Skeletal muscle tissue (tissue), 4 donors: ENCODE data around the gene CAPN8. TPM values are rescaled to one million over a fixed set of nuclear protein-coding genes. Genes with fewer than 3 reads are reported as not detected.
A peak's percentile ranks its signal among the peaks of the same experiment; 100 is the strongest.

Experiments used
- H3K27ac ChIP-seq: one replicate; pipeline ENCODE4 v1.7.0; 2013; ENCODE audit warnings: mild to moderate bottlenecking, low read depth, low read length, inconsistent platforms
- H3K27me3 ChIP-seq, 3 donors: one replicate each; pipeline ENCODE4 v1.7.0; 2013; ENCODE audit warnings: low read length in 3 of 3; ENCODE audit not compliant: control insufficient read depth in 3 of 3, insufficient read depth in 3 of 3
- H3K36me3 ChIP-seq, 3 donors: one replicate each; pipeline ENCODE4 v1.7.0; 2013; ENCODE audit warnings: low read length in 3 of 3; ENCODE audit not compliant: control insufficient read depth in 3 of 3, insufficient read depth in 3 of 3
- H3K4me1 ChIP-seq, 3 donors: one replicate each; pipeline ENCODE4 v1.7.0; 2013; ENCODE audit warnings: low read length in 3 of 3, mild to moderate bottlenecking in 3 of 3; ENCODE audit not compliant: control insufficient read depth in 3 of 3, insufficient read depth in 3 of 3
- H3K4me3 ChIP-seq, 3 donors: one replicate each; pipeline ENCODE4 v1.7.0; 2013; ENCODE audit warnings: low read length in 3 of 3
- H3K9ac ChIP-seq, 3 donors: one replicate each; pipeline ENCODE4 v1.7.0; 2013; ENCODE audit warnings: low read length in 3 of 3, mild to moderate bottlenecking in 3 of 3, moderate library complexity in 2 of 3, low read depth in 1 of 3
- H3K9me3 ChIP-seq, 3 donors: one replicate each; pipeline ENCODE4 v1.7.0; 2013; ENCODE audit warnings: low read length in 3 of 3; ENCODE audit not compliant: control insufficient read depth in 3 of 3
- total RNA-seq: library from RNA; depleted of rRNA; stranded (reverse); fragments of >200 nt; gene quantifications from one replicate; pipeline ENCODE4 v1.2.3, GENCODE V29; 2014
- donor health status: Osteomylitis.

CAPN8 gene
- total RNA-seq, 1 donor from 2014 or later, result 1.0 TPM

- Histone ChIP-seq H3K27ac (no peak overlapping the region), H3K4me1 (peaks cover 4 to 8% (median 7%) of the 10 kb centered on the region in 3 donors), H3K4me3 (no peak overlapping the region), H3K9ac (no peak overlapping the region), H3K27me3 (no peaks in the 10 kb centered on the region), H3K36me3 (no peaks in the 10 kb centered on the region), H3K9me3 (no peaks in the 10 kb centered on the region)
Observed at GRCh38 chr1:223657978-223658377, 7.5 kb downstream of the CAPN8 start.

- H3K27ac ChIP-seq, result no peak overlapping the region
- H3K4me1 ChIP-seq, result peaks cover 27 to 33% (median 30%) of the 10 kb centered on the region in 3 donors
- no peaks in the 10 kb centered on the region for H3K27me3 ChIP-seq
- H3K9me3 ChIP-seq, result no peaks in the 10 kb centered on the region
- H3K36me3 ChIP-seq, result no peaks in the 10 kb centered on the region
- no peak overlapping the region for H3K4me3 ChIP-seq
- H3K9ac ChIP-seq, result no peak overlapping the region
Observed at GRCh38 chr1:223654083-223654482, 11.4 kb downstream of the CAPN8 start.

GRCh38 chr1:223653431-223653830 is 12.1 kb downstream of the CAPN8 start:
- H3K27me3 ChIP-seq, result no peaks in the 10 kb centered on the region
- no peak overlapping the region for H3K9ac ChIP-seq
- H3K4me1 ChIP-seq, result peaks cover 27 to 33% (median 30%) of the 10 kb centered on the region in 3 donors
- H3K4me3 ChIP-seq, result no peak overlapping the region
- H3K27ac ChIP-seq, result no peak overlapping the region
- no peaks in the 10 kb centered on the region for H3K36me3 ChIP-seq
- no peaks in the 10 kb centered on the region for H3K9me3 ChIP-seq

GRCh38 chr1:223653015-223653414 is 12.5 kb downstream of the CAPN8 start:
- H3K9ac ChIP-seq, result no peak overlapping the region
- H3K4me1 ChIP-seq, result peaks cover 27 to 33% (median 30%) of the 10 kb centered on the region in 3 donors
- no peak overlapping the region for H3K27ac ChIP-seq
- no peaks in the 10 kb centered on the region for H3K9me3 ChIP-seq
- H3K36me3 ChIP-seq, result no peaks in the 10 kb centered on the region
- H3K4me3 ChIP-seq, result no peak overlapping the region
- no peaks in the 10 kb centered on the region for H3K27me3 ChIP-seq

- Histone ChIP-seq H3K4me3 (no peak overlapping the region), H3K4me1 (peaks cover 27 to 33% (median 30%) of the 10 kb centered on the region in 3 donors), H3K27me3 (no peaks in the 10 kb centered on the region), H3K27ac (no peak overlapping the region), H3K9me3 (no peaks in the 10 kb centered on the region), H3K36me3 (no peaks in the 10 kb centered on the region), H3K9ac (no peak overlapping the region)
Observed at GRCh38 chr1:223652436-223652941, 13.0 kb downstream of the CAPN8 start.

GRCh38 chr1:223651291-223651991 is 14.1 kb downstream of the CAPN8 start:
- Histone ChIP-seq H3K27ac (peak overlapping the region; percentile 37), H3K36me3 (no peaks in the 10 kb centered on the region), H3K4me3 (no peak overlapping the region), H3K27me3 (no peaks in the 10 kb centered on the region), H3K4me1 (peaks cover 27 to 33% (median 30%) of the 10 kb centered on the region in 3 donors), H3K9ac (no peak overlapping the region), H3K9me3 (no peaks in the 10 kb centered on the region)

- no peaks in the 10 kb centered on the region for H3K27me3 ChIP-seq
- H3K4me1 ChIP-seq, result peaks cover 27 to 33% (median 30%) of the 10 kb centered on the region in 3 donors
- H3K27ac ChIP-seq, result peak overlapping the region; percentile 37
- H3K9ac ChIP-seq, result no peak overlapping the region
- H3K4me3 ChIP-seq, result peak overlapping the region in 1 of 3 donors; percentile 10
- H3K9me3 ChIP-seq, result no peaks in the 10 kb centered on the region
- H3K36me3 ChIP-seq, result no peaks in the 10 kb centered on the region
Observed at GRCh38 chr1:223650465-223650864, 15.0 kb downstream of the CAPN8 start.

GRCh38 chr1:223649222-223649621 is 16.3 kb downstream of the CAPN8 start:
- no peaks in the 10 kb centered on the region for H3K27me3 ChIP-seq
- no peak overlapping the region for H3K27ac ChIP-seq
- H3K36me3 ChIP-seq, result no peaks in the 10 kb centered on the region
- H3K9me3 ChIP-seq, result no peaks in the 10 kb centered on the region
- H3K4me1 ChIP-seq, result peaks cover 26 to 29% (median 28%) of the 10 kb centered on the region in 3 donors
- H3K4me3 ChIP-seq, result no peak overlapping the region
- no peak overlapping the region for H3K9ac ChIP-seq

- Histone ChIP-seq H3K27me3 (no peaks in the 10 kb centered on the region), H3K36me3 (no peaks in the 10 kb centered on the region), H3K4me1 (peaks cover 19 to 24% (median 22%) of the 10 kb centered on the region in 3 donors), H3K9me3 (no peaks in the 10 kb centered on the region), H3K4me3 (no peak overlapping the region), H3K27ac (no peak overlapping the region), H3K9ac (no peak overlapping the region)
Observed at GRCh38 chr1:223647249-223647648, 18.3 kb downstream of the CAPN8 start.

- H3K27me3 ChIP-seq, result no peaks in the 10 kb centered on the region
- H3K27ac ChIP-seq, result no peak overlapping the region
- no peaks in the 10 kb centered on the region for H3K36me3 ChIP-seq
- no peaks in the 10 kb centered on the region for H3K9me3 ChIP-seq
- no peak overlapping the region for H3K9ac ChIP-seq
- no peak overlapping the region for H3K4me3 ChIP-seq
- H3K4me1 ChIP-seq, result peaks cover 11 to 15% (median 14%) of the 10 kb centered on the region in 3 donors
Observed at GRCh38 chr1:223645903-223646302, 19.6 kb downstream of the CAPN8 start.
